GM12872 (cell line): Measurements from ENCODE around the gene OR12D3.

Experiments
- CTCF ChIP-seq: IDR thresholded peaks from 3 replicates; pipeline ENCODE4 v1.5.1; 2011; ENCODE audit warnings: low read depth, mild to moderate bottlenecking, low read length, moderate library complexity; ENCODE audit not compliant: insufficient read depth

Gene OR12D3

GRCh38 chr6:29388533-29388932 lies 13.4 kb upstream of the OR12D3 start:
- TF ChIP-seq CTCF: no peak

- no peak for TF ChIP-seq CTCF
Measured at GRCh38 chr6:29376003-29376402, 912 bp upstream of the OR12D3 start.

GRCh38 chr6:29368765-29369164 lies 6.3 kb downstream of the OR12D3 start, which contains the start of gene OR5V1:
Gene OR5V1 (minus strand): TSS chr6:29368865. CDS start chr6:29356195, 12,670 bp downstream.
- no peak for TF ChIP-seq CTCF

- TF ChIP-seq CTCF: no peak; the same call in 2 of the 3 replicates
Measured at GRCh38 chr6:29355603-29356002, 19.5 kb downstream of the OR12D3 start.

GRCh38 chr6:29354980-29355379 lies 20.1 kb downstream of the OR12D3 start:
- TF ChIP-seq CTCF: no peak

- no peak for TF ChIP-seq CTCF
Measured at GRCh38 chr6:29345380-29345779, 29.7 kb downstream of the OR12D3 start.

GRCh38 chr6:29336269-29336668 lies 38.8 kb downstream of the OR12D3 start:
- no peak for TF ChIP-seq CTCF

- no peak for TF ChIP-seq CTCF
Measured at GRCh38 chr6:29332676-29333075, 42.4 kb downstream of the OR12D3 start.
